Brain microvascular endothelial cell (primary cell): ENCODE data around the gene SHISA9.

ENCODE experiments used
- DNase-seq: peaks from one replicate; pipeline ENCODE4 v3.0.0-alpha.2; 2020
- H3K27ac ChIP-seq: fragments of 250-450 bp; sonication (Bioruptor Pico); 2 replicates; pipeline ENCODE4 v1.5.1; 2020; ENCODE audit warnings: mild to moderate bottlenecking, moderate library complexity
- H3K27me3 ChIP-seq: fragments of 250-450 bp; sonication (Bioruptor Pico); replicated peaks from 2 replicates; pipeline ENCODE4 v1.5.1; 2020; ENCODE audit warnings: mild to moderate bottlenecking
- H3K36me3 ChIP-seq: fragments of 250-450 bp; sonication (Bioruptor Pico); replicated peaks from 2 replicates; pipeline ENCODE4 v1.5.1; 2020; ENCODE audit warnings: mild to moderate bottlenecking
- H3K4me3 ChIP-seq: 2 replicates; pipeline ENCODE4 v1.5.1; 2011; ENCODE audit warnings: low read depth, mild to moderate bottlenecking, control low read depth, low read length, moderate library complexity
- in situ Hi-C: cut with HindIII; loops from 2 replicates; pipeline ENCODE4 v1.10.0; 2017; ENCODE audit warnings: low sequenced_read_pairs, low pct_ligation_motif_present
- TF ChIP-seq, protein P1 (sequence below): IDR thresholded peaks from 2 replicates; pipeline ENCODE4 v1.5.1; 2011; ENCODE audit warnings: low read depth, mild to moderate bottlenecking, moderate library complexity, low read length, control low read depth, inconsistent platforms; ENCODE audit errors: missing control alignments

SHISA9 gene

DNA sequence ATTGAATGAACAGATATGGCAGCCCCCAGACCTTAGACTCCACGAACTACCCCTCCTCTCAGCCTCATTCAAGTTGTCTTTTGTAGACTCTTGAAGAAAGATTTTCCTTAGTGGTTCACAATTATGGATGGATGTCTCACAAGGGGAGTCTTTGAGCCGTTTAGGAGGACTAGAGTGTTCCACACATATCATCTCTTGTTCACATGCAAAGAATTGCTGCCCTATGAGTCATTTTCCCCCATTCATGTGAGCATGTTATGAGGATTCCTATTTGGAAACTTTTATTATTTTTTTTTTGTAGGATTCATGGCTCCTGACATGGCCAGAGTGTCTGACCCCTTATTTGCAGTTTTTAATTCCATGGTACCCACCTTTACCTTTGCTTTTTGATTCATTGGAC, 237.1 kb downstream of the SHISA9 start:
- in situ Hi-C loops = no loop called here
- H3K36me3 ChIP-seq = no peaks in the 10 kb centered on the region
- no peak overlapping the region for H3K4me3 ChIP-seq
- H3K27me3 ChIP-seq = no peaks in the 10 kb centered on the region
- TF ChIP-seq, protein P1, sequence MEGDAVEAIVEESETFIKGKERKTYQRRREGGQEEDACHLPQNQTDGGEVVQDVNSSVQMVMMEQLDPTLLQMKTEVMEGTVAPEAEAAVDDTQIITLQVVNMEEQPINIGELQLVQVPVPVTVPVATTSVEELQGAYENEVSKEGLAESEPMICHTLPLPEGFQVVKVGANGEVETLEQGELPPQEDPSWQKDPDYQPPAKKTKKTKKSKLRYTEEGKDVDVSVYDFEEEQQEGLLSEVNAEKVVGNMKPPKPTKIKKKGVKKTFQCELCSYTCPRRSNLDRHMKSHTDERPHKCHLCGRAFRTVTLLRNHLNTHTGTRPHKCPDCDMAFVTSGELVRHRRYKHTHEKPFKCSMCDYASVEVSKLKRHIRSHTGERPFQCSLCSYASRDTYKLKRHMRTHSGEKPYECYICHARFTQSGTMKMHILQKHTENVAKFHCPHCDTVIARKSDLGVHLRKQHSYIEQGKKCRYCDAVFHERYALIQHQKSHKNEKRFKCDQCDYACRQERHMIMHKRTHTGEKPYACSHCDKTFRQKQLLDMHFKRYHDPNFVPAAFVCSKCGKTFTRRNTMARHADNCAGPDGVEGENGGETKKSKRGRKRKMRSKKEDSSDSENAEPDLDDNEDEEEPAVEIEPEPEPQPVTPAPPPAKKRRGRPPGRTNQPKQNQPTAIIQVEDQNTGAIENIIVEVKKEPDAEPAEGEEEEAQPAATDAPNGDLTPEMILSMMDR = no peak
- DNase-seq = no peak
- no peak overlapping the region for H3K27ac ChIP-seq

- TF ChIP-seq, protein P1 = no peak
- H3K27me3 ChIP-seq = no peaks in the 10 kb centered on the region
- no peak for DNase-seq
- H3K36me3 ChIP-seq = no peaks in the 10 kb centered on the region
- in situ Hi-C loops = no loop called here
- H3K4me3 ChIP-seq = no peak overlapping the region
- H3K27ac ChIP-seq = no peak overlapping the region
Measured at GRCh38 chr16:13139661-13140241, 238.4 kb downstream of the SHISA9 start.

DNA sequence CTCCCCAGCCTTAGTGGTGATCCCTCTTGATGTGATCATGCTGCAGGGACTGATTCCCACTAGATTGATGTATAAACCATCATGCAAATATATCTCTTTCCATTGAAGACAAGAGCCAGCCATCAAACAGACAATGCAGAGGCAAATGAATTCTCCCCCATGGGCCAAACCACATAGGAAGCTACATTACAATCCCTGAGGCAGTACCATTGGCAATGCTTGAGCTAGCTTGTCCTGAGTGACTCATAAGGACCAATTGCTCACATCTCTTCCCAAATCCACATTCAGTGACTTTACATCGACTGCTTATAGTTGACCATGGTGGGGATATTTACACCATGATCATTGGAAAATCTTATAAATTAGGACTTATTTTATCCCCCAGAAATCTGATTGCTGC, 242.2 kb downstream of the SHISA9 start:
- TF ChIP-seq, protein P1 = no peak
- Histone ChIP-seq H3K4me3 (no peak overlapping the region), H3K27me3 (no peaks in the 10 kb centered on the region), H3K36me3 (no peaks in the 10 kb centered on the region), H3K27ac (no peak overlapping the region)
- no peak for DNase-seq
- in situ Hi-C loops = no loop called here

- Histone ChIP-seq H3K4me3 (no peak overlapping the region), H3K27me3 (no peaks in the 10 kb centered on the region), H3K36me3 (no peaks in the 10 kb centered on the region), H3K27ac (no peak overlapping the region)
- in situ Hi-C loops = no loop called here
- TF ChIP-seq, protein P1 = no peak
- no peak for DNase-seq
Measured at GRCh38 chr16:13146829-13147228, 245.4 kb downstream of the SHISA9 start.

- no peaks in the 10 kb centered on the region for H3K36me3 ChIP-seq
- no peak for DNase-seq
- H3K4me3 ChIP-seq = no peak overlapping the region
- TF ChIP-seq, protein P1 = no peak
- no peaks in the 10 kb centered on the region for H3K27me3 ChIP-seq
- no peak overlapping the region for H3K27ac ChIP-seq
- in situ Hi-C loops = no loop called here
Measured at GRCh38 chr16:13148294-13148693, 246.9 kb downstream of the SHISA9 start.

- in situ Hi-C loops = no loop called here
Measured at GRCh38 chr16:13148836-13149235, 247.4 kb downstream of the SHISA9 start.

More at GRCh38 chr16:13148836-13149235, 247.4 kb downstream of the SHISA9 start:
- TF ChIP-seq, protein P1 = no peak
- Histone ChIP-seq H3K36me3 (no peaks in the 10 kb centered on the region), H3K27me3 (no peaks in the 10 kb centered on the region), H3K27ac (no peak overlapping the region), H3K4me3 (no peak overlapping the region)
- no peak for DNase-seq
